H1 (cell line): ENCODE results near the gene UGT1A8. TPM values are rescaled to one million over a fixed set of nuclear protein-coding genes. Genes with fewer than 3 reads are reported as not detected.

Source experiments
- CTCF ChIA-PET: fragments of 300-600 bp; sonication (Branson Sonifier 250); formaldehyde crosslinking; loops from one replicate; lab custom pipeline; 2021; ENCODE audit not compliant: partially characterized antibody; lab: Charles Lee
- POLR2A ChIA-PET: fragments of 300-600 bp; sonication (Branson Sonifier 250); formaldehyde crosslinking; loops from one replicate; lab custom pipeline; 2021; ENCODE audit warnings: inconsistent platforms; ENCODE audit not compliant: partially characterized antibody; lab: Charles Lee
- DNase-seq, 2 experiments: peaks; one replicate each; pipeline versions ENCODE4 v3.0.0 to v3.0.0-alpha.2; 2010 to 2022; ENCODE audit warnings: low spot score in 2 of 2, low read depth in 1 of 2, mixed read lengths in 1 of 2
- FAIRE-seq: peaks from 2 replicates; lab custom pipeline; 2011; peaks lifted over from hg19 to GRCh38; lab: Jason Lieb, UNC
- H2AFZ ChIP-seq: 2 replicates; pipeline ENCODE4 v1.8.1; 2012; ENCODE audit warnings: low read length, inconsistent platforms
- H2AK5ac ChIP-seq: 2 replicates; pipeline ENCODE4 v1.6.1; 2013; ENCODE audit warnings: low read depth, low read length
- H2BK120ac ChIP-seq: replicated peaks from 2 replicates; pipeline ENCODE3; 2013; ENCODE audit warnings: low read depth, low read length, inconsistent platforms
- H2BK12ac ChIP-seq: 2 replicates; pipeline ENCODE4 v1.6.1; 2013; ENCODE audit warnings: low read depth, low read length
- H2BK15ac ChIP-seq: 2 replicates; pipeline ENCODE4 v1.6.1; 2013; ENCODE audit warnings: low read length
- H2BK20ac ChIP-seq: 2 replicates; pipeline ENCODE4 v1.6.1; 2013; ENCODE audit warnings: low read length
- H2BK5ac ChIP-seq: 2 replicates; pipeline ENCODE4 v1.6.1; 2013; ENCODE audit warnings: low read depth, low read length
- H3K14ac ChIP-seq: 2 replicates; pipeline ENCODE4 v1.6.1; 2013; ENCODE audit warnings: inconsistent platforms; ENCODE audit not compliant: insufficient read length
- H3K18ac ChIP-seq: 2 replicates; pipeline ENCODE4 v1.6.1; 2013; ENCODE audit warnings: low read length; ENCODE audit errors: extremely low read depth
- H3K23ac ChIP-seq: 2 replicates; pipeline ENCODE4 v1.6.1; 2013; ENCODE audit warnings: inconsistent platforms; ENCODE audit not compliant: insufficient read length
- H3K23me2 ChIP-seq: 2 replicates; pipeline ENCODE4 v1.6.1; 2013; ENCODE audit warnings: low read depth, low read length
- H3K27ac ChIP-seq: 2 replicates; pipeline ENCODE4 v1.6.1; 2011; ENCODE audit warnings: low read depth, low read length, inconsistent platforms
- H3K27me3 ChIP-seq, 4 experiments: replicated peaks in 1 of 4; 1 replicate in 1 of 4; 2 replicates in 3 of 4; pipeline versions ENCODE4 v1.6.1 to v1.8.1; 2011 to 2013; ENCODE audit warnings: low read length in 3 of 4, mild to moderate bottlenecking in 3 of 4, inconsistent platforms in 2 of 4, mixed read lengths in 2 of 4, moderate library complexity in 1 of 4; ENCODE audit not compliant: control insufficient read depth in 3 of 4, insufficient read depth in 3 of 4; ENCODE audit errors: extremely low read depth in 1 of 4
- H3K36me3 ChIP-seq, 4 experiments: 2 replicates each; pipeline versions ENCODE4 v1.6.1 to v1.8.1; 2011 to 2013; ENCODE audit warnings: mild to moderate bottlenecking in 4 of 4, low read length in 3 of 4, moderate library complexity in 2 of 4, control low read depth in 1 of 4, inconsistent platforms in 1 of 4; ENCODE audit not compliant: insufficient read depth in 4 of 4, control insufficient read depth in 2 of 4
- H3K4ac ChIP-seq: replicated peaks from 2 replicates; pipeline ENCODE3; 2013; ENCODE audit warnings: low read length, low read depth, mixed read lengths, inconsistent platforms; ENCODE audit not compliant: insufficient read length
- H3K4me1 ChIP-seq, 4 experiments: replicated peaks in 1 of 4; 1 replicate in 1 of 4; 2 replicates in 3 of 4; pipeline versions ENCODE4 v1.6.1 to v1.8.1; 2011 to 2013; ENCODE audit warnings: low read length in 3 of 4, inconsistent platforms in 2 of 4, mixed read lengths in 1 of 4; ENCODE audit not compliant: insufficient read depth in 4 of 4, control insufficient read depth in 3 of 4
- H3K4me2 ChIP-seq, 2 experiments: 2 replicates each; pipeline versions ENCODE4 v1.6.1 to v1.8.1; 2011 to 2013; ENCODE audit warnings: low read depth in 2 of 2, low read length in 2 of 2, control low read depth in 1 of 2, inconsistent platforms in 1 of 2, mild to moderate bottlenecking in 1 of 2; ENCODE audit not compliant: insufficient read depth in 1 of 2
- H3K4me3 ChIP-seq, 4 experiments: fragments of 200-600, 300-600 bp in 1 of 4; sonication (generic), shearing (Covaris generic), sonication (Bioruptor Twin) in 1 of 4; 2 replicates each; pipeline versions ENCODE4 v1.5.1 to v1.8.1; 2011 to 2016; ENCODE audit warnings: low read length in 4 of 4, low read depth in 3 of 4, control low read depth in 2 of 4, inconsistent platforms in 2 of 4, mild to moderate bottlenecking in 2 of 4, mixed read lengths in 1 of 4, moderate library complexity in 1 of 4; ENCODE audit not compliant: insufficient read depth in 2 of 4; ENCODE audit errors: extremely low read depth in 1 of 4
- H3K56ac ChIP-seq: replicated peaks from 2 replicates; pipeline ENCODE3; 2013; ENCODE audit warnings: low read depth, mild to moderate bottlenecking, mixed read lengths, low read length, inconsistent platforms; ENCODE audit not compliant: insufficient read length
- H3K79me1 ChIP-seq: 2 replicates; pipeline ENCODE4 v1.6.1; 2013; ENCODE audit warnings: low read depth, low read length, control low read depth
- H3K79me2 ChIP-seq, 2 experiments: 2 replicates each; pipeline versions ENCODE4 v1.6.1 to v1.8.1; 2012 to 2013; ENCODE audit warnings: low read length in 2 of 2, mild to moderate bottlenecking in 2 of 2, inconsistent platforms in 1 of 2; ENCODE audit not compliant: insufficient read depth in 2 of 2, control insufficient read depth in 1 of 2
- H3K9ac ChIP-seq, 4 experiments: replicated peaks in 1 of 4; 1 replicate in 1 of 4; 2 replicates in 3 of 4; pipeline versions ENCODE4 v1.6.1 to v1.8.1; 2011 to 2013; ENCODE audit warnings: low read depth in 3 of 4, low read length in 3 of 4, control low read depth in 2 of 4, mild to moderate bottlenecking in 2 of 4, moderate library complexity in 2 of 4, inconsistent platforms in 1 of 4; ENCODE audit errors: extremely low read depth in 1 of 4
- H3K9me3 ChIP-seq, 2 experiments: 2 replicates each; pipeline versions ENCODE4 v1.6.1 to v1.8.1; 2012 to 2013; ENCODE audit warnings: mild to moderate bottlenecking in 2 of 2, moderate library complexity in 2 of 2, control low read depth in 1 of 2, inconsistent platforms in 1 of 2, low read depth in 1 of 2, low read length in 1 of 2, mixed read lengths in 1 of 2; ENCODE audit not compliant: insufficient read depth in 2 of 2
- H4K20me1 ChIP-seq, 2 experiments: replicated peaks in 1 of 2; 2 replicates each; pipeline versions ENCODE3 to v1.8.1; 2011 to 2013; ENCODE audit warnings: inconsistent platforms in 2 of 2, low read length in 2 of 2, mild to moderate bottlenecking in 1 of 2; ENCODE audit not compliant: insufficient read depth in 2 of 2, control insufficient read depth in 1 of 2
- H4K5ac ChIP-seq: 2 replicates; pipeline ENCODE4 v1.6.1; 2013; ENCODE audit warnings: low read length, low read depth, mixed read lengths, inconsistent platforms; ENCODE audit not compliant: insufficient read length
- H4K8ac ChIP-seq: 2 replicates; pipeline ENCODE4 v1.8.0; 2013; ENCODE audit warnings: mild to moderate bottlenecking, moderate library complexity, low read length, inconsistent platforms; ENCODE audit not compliant: insufficient read depth; ENCODE audit errors: extremely low read depth
- H4K91ac ChIP-seq: replicated peaks from 2 replicates; pipeline ENCODE3; 2013; ENCODE audit warnings: low read length, mixed read lengths, inconsistent platforms; ENCODE audit not compliant: insufficient read length
- ASH2L ChIP-seq: fragments of 200-600, 300-600 bp; sonication (generic); IDR thresholded peaks from one replicate; pipeline ENCODE4 v1.7.1; 2017; ENCODE audit warnings: low read length
- CREB1 ChIP-seq: IDR thresholded peaks from 2 replicates; pipeline ENCODE4 v1.6.1; 2012; ENCODE audit warnings: inconsistent platforms
- EZH2 ChIP-seq: fragments of 200-600 bp; sonication (generic); IDR thresholded peaks from 2 replicates; pipeline ENCODE4 v1.7.1; 2012; ENCODE audit warnings: low read depth, mild to moderate bottlenecking, moderate library complexity, low read length, inconsistent platforms; ENCODE audit not compliant: severe bottlenecking
- GABPA ChIP-seq: IDR thresholded peaks from 2 replicates; pipeline ENCODE4 v1.6.1; 2011; ENCODE audit warnings: mild to moderate bottlenecking, low read length, moderate library complexity, borderline replicate concordance; ENCODE audit not compliant: insufficient read depth
- HDAC2 ChIP-seq, 2 experiments: fragments of 300-600 bp in 1 of 2; sonication (generic) in 1 of 2; IDR thresholded peaks; 2 replicates each; pipeline ENCODE4 v1.6.1; 2011 to 2012; ENCODE audit warnings: low read depth in 2 of 2, low read length in 2 of 2, mild to moderate bottlenecking in 2 of 2, moderate library complexity in 2 of 2, borderline replicate concordance in 1 of 2, inconsistent platforms in 1 of 2
- NRF1 ChIP-seq: IDR thresholded peaks from 2 replicates; pipeline ENCODE4 v1.6.1; 2011; ENCODE audit warnings: mild to moderate bottlenecking, low read depth, low read length, improper control_type of control experiment
- PHF8 ChIP-seq: fragments of 200-600 bp; sonication (generic); conservative IDR thresholded peaks from 2 replicates; pipeline ENCODE4 v1.7.1; 2012; ENCODE audit warnings: low read depth, mild to moderate bottlenecking, inconsistent platforms, low read length, moderate library complexity
- POLR2AphosphoS5 ChIP-seq: IDR thresholded peaks from 2 replicates; pipeline ENCODE4 v1.6.1; 2011; ENCODE audit warnings: low read depth, low read length
- SIN3A ChIP-seq, 2 experiments: IDR thresholded peaks in 1 of 2; conservative IDR thresholded peaks in 1 of 2; 2 replicates each; pipeline ENCODE4 v1.6.1; 2011 to 2012; ENCODE audit warnings: low read length in 2 of 2, improper control_type of control experiment in 1 of 2, low read depth in 1 of 2, mild to moderate bottlenecking in 1 of 2
- SIX5 ChIP-seq: IDR thresholded peaks from 2 replicates; pipeline ENCODE4 v1.6.1; 2011; ENCODE audit warnings: mild to moderate bottlenecking, low read depth, low read length
- SUZ12 ChIP-seq: fragments of 200-600 bp; sonication (generic); IDR thresholded peaks from 2 replicates; pipeline ENCODE4 v1.6.1; 2012; ENCODE audit warnings: mild to moderate bottlenecking, inconsistent platforms, low read length, moderate library complexity, mixed read lengths
- TAF7 ChIP-seq: optimal IDR thresholded peaks from 2 replicates; pipeline ENCODE3; 2011; ENCODE audit warnings: low read depth, mild to moderate bottlenecking, inconsistent platforms, low read length, moderate library complexity, borderline replicate concordance
- WGBS, 2 experiments: shearing (Covaris generic) in 1 of 2; methylation state at CpG; one replicate each; pipeline versions ENCODE4 v1.1.6 to v1.1.7; 2013 to 2015; ENCODE audit warnings: low lambda C conversion rate in 2 of 2, mixed read lengths in 2 of 2, inconsistent platforms in 1 of 2, low coverage in 1 of 2, missing lambda C conversion rate in 1 of 2; ENCODE audit not compliant: insufficient replicate concordance in 2 of 2, insufficient coverage in 1 of 2, insufficient read length in 1 of 2; ENCODE audit errors: extremely low coverage in 1 of 2, missing lambda C conversion rate in 1 of 2; 5-methylcytosine and 5-hydroxymethylcytosine counted together
- polyA plus RNA-seq, 7 experiments: library from polyadenylated mRNA; depleted of rRNA in 3 of 7; stranded (reverse) in 5 of 7; unstranded in 2 of 7; fragments of >200 nt in 5 of 7; fragments of 200-250 nt in 2 of 7; gene quantifications; 1 replicate in 5 of 7; 2 replicates in 1 of 7; 4 replicates in 1 of 7; pipeline versions ENCODE4 v1.2.1 to v1.2.3, GENCODE V29; 2011 to 2013; ENCODE audit warnings: missing spikeins in 2 of 7, mixed read lengths in 2 of 7
- total RNA-seq: library from RNA; stranded (reverse); fragmentation: NEBNext Ultra II Directional; extraction: Animal tissue kit (Norgen Biotek cat#: 25700); gene quantifications from 2 replicates; pipeline ENCODE4 v1.2.1, GENCODE V29; 2021

UGT1A8 gene
- total and polyA plus RNA-seq, 2 of the 8 experiments (the other 6 are each of a cell fraction or from before 2014, with no cell fraction given): not detected

DNA sequence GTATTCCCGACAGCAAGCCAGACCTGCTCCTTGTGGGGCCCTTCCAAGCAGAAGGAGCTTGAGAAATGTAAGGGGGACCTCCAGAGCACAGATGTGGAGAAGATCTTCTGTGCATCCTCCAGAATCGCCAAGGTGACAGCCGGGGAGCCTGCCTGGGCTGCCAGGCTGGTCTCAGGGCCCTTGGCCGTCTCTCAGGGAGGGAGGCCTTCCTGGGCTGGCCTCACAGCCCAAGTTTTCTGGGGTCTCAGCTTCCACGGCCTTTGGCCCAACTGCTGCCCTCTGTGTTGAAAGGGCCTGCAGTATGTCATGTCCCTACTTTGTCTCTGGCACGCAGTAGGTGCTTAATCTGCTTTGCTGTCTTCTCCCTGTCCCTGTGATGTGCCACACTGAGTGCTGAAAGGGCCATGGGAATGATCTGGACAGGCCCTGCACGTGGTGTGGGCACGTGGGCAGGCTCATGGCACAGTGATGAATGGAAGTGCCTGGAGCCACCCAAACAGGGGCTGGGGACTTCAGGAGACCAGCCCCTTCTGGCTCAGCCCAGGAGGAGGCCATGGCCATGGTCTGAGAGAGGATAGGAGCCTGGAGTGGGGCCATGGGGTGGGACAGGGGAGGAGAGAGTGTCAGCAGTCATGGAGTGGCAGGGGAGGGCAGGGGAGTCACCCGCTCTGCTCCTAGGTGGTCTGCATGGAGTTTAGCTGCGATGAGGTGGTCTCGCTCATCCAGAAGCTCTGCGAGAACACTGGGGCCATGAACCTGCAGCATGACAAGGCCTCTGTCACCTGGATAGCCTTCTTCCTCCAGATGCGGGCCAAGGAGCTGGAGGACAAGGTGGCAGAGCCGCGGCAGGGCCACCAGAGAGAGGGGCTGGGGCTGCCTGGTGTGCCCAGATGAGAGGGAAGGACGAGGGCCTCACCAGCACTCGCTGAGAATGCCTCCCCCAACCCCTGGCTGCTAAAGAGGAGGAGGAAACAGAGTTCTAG, 201.5 kb downstream of the UGT1A8 start:
- Histone ChIP-seq H2AFZ (no peak overlapping the region), H2BK5ac (no peak overlapping the region), H3K56ac (no peak overlapping the region), H3K27ac (no peak overlapping the region), H3K36me3 (no peaks in the 10 kb centered on the region), H3K4me3 (no peak overlapping the region), H3K27me3 (no peaks in the 10 kb centered on the region), H3K18ac (no peak overlapping the region), H3K4ac (no peak overlapping the region), H3K79me1 (no peaks in the 10 kb centered on the region), H4K20me1 (no peaks in the 10 kb centered on the region), H2BK12ac (no peak overlapping the region), H2BK20ac (no peak overlapping the region), H2BK120ac (no peak overlapping the region), H4K5ac (no peak overlapping the region), H2AK5ac (no peak overlapping the region), H4K91ac (no peak overlapping the region), H3K9me3 (no peaks in the 10 kb centered on the region), H3K14ac (no peak overlapping the region), H3K4me1 (no peaks in the 10 kb centered on the region), H3K23me2 (no peaks in the 10 kb centered on the region), H3K9ac (no peak overlapping the region), H3K23ac (no peak overlapping the region), H3K79me2 (no peaks in the 10 kb centered on the region), H2BK15ac (no peak overlapping the region), H3K4me2 (no peak overlapping the region), H4K8ac (peak overlapping the region; percentile 2; the same call in 1 of the 2 replicates)
- CTCF ChIA-PET: interaction anchor here (2.6 kb wide), 1 partner anchor 13 kb away, joined by 11 read pairs; no protein-coding TSS in a partner anchor
- no peak for FAIRE-seq
- DNase-seq: no peak
- 73% methylated on average over 15 of the region's 17 CpGs; no CpG with 5 or more reads in 1 of the 2 experiments for WGBS, 2 experiments
- POLR2A ChIA-PET: no interaction called here
- no peak for TF ChIP-seq POLR2AphosphoS5
- no peak for TF ChIP-seq SIX5
- TF ChIP-seq TAF7: no peak
- TF ChIP-seq HDAC2 (IDR thresholded peaks at IDR 0.05; ENCODE audit: borderline replicate concordance in 1 of 2, low read depth in 2 of 2, low read length in 2 of 2): no peak
- TF ChIP-seq NRF1: no peak
- no peak for TF ChIP-seq GABPA
- TF ChIP-seq PHF8: no peak
- TF ChIP-seq SIN3A (conservative IDR thresholded peaks at IDR 0.05 in 1 of 2, IDR thresholded peaks at IDR 0.05 in 1 of 2; ENCODE audit: low read depth in 1 of 2, low read length in 2 of 2): no peak
- no peak for TF ChIP-seq EZH2
- no peak for TF ChIP-seq SUZ12
- no peak for TF ChIP-seq ASH2L
- no peak for TF ChIP-seq CREB1
